HepG2 (cell line): Measurements from ENCODE around the gene CALD1. TPM values are rescaled to one million over a fixed set of nuclear protein-coding genes. Genes with fewer than 3 reads are reported as not detected.
A peak's percentile ranks its signal among the peaks of the same experiment; 100 is the strongest.

Experiments used
- ATAC-seq: fragments of 200-7000 bp; cut with Tn5 transposase; 3 replicates; pipeline ENCODE4 v1.9.1; 2020; ENCODE audit warnings: mild to moderate bottlenecking, moderate library complexity
- BruUV-seq: library from RNA; stranded (reverse); fragments of 400-500 nt; replicated peaks from 2 replicates; lab custom pipeline; 2021; lab: Mats Ljungman, UMichigan
- CTCF ChIA-PET: fragments of 300-600 bp; formaldehyde crosslinking; extraction: SDS; loops from one replicate; lab custom pipeline; 2021; ENCODE audit warnings: low total read pairs, inconsistent platforms, low intra/inter-chr PET ratio; lab: Yijun Ruan, JAX
- POLR2A ChIA-PET: fragments of 350-600 bp; sonication (Branson Sonifier 250); formaldehyde crosslinking; loops from one replicate; lab custom pipeline; 2020; ENCODE audit warnings: antibody characterized with exemption, inconsistent platforms; lab: Yijun Ruan, JAX
- DNase-seq: peaks from one replicate; pipeline ENCODE4 v3.0.0-alpha.2; 2015; ENCODE audit warnings: low spot score
- FAIRE-seq: peaks from 3 replicates; lab custom pipeline; 2011; peaks lifted over from hg19 to GRCh38; lab: Jason Lieb, UNC
- H2AFZ ChIP-seq: one replicate; pipeline ENCODE4 v1.6.1; 2011; ENCODE audit warnings: low read length, inconsistent platforms
- H3K27ac ChIP-seq: fragments of 300-600 bp; 3 replicates; pipeline ENCODE4 v1.8.0; 2011; ENCODE audit warnings: mixed run types, mild to moderate bottlenecking, mixed read lengths, low read length, inconsistent platforms; ENCODE audit not compliant: insufficient read depth; ENCODE audit errors: extremely low read length
- H3K27me3 ChIP-seq, 2 experiments: fragments of 200-600 bp in 1 of 2; 2 replicates in 1 of 2; 3 replicates in 1 of 2; pipeline versions ENCODE4 v1.6.0 to v1.8.0; 2011; ENCODE audit warnings: low read length in 2 of 2, mild to moderate bottlenecking in 2 of 2, moderate library complexity in 2 of 2, inconsistent platforms in 1 of 2; ENCODE audit not compliant: insufficient read depth in 2 of 2, control insufficient read depth in 1 of 2
- H3K36me3 ChIP-seq, 2 experiments: fragments of 200-600 bp in 1 of 2; replicated peaks in 1 of 2; 2 replicates in 1 of 2; 3 replicates in 1 of 2; pipeline versions ENCODE4 v1.5.1 to v1.8.0; 2011; ENCODE audit warnings: low read length in 2 of 2, inconsistent platforms in 1 of 2; ENCODE audit not compliant: insufficient read depth in 2 of 2, control insufficient read depth in 1 of 2
- H3K4me1 ChIP-seq: 2 replicates; pipeline ENCODE4 v1.5.1; 2012; ENCODE audit warnings: low read length, inconsistent platforms; ENCODE audit not compliant: insufficient read depth
- H3K4me2 ChIP-seq: 2 replicates; pipeline ENCODE4 v1.6.0; 2011; ENCODE audit warnings: low read depth, low read length, inconsistent platforms
- H3K4me3 ChIP-seq, 3 experiments: fragments of 200-600 bp in 1 of 3; sonication (generic), shearing (Covaris generic) in 1 of 3; replicated peaks in 1 of 3; 2 replicates each; pipeline ENCODE4 v1.5.1; 2011 to 2016; ENCODE audit warnings: low read length in 3 of 3, inconsistent platforms in 2 of 3, low read depth in 2 of 3, mild to moderate bottlenecking in 2 of 3, control low read depth in 1 of 3, mixed read lengths in 1 of 3; ENCODE audit not compliant: insufficient read depth in 1 of 3
- H3K79me2 ChIP-seq: one replicate; pipeline ENCODE4 v1.6.1; 2011; ENCODE audit warnings: low read length, inconsistent platforms; ENCODE audit not compliant: insufficient read depth
- H3K9ac ChIP-seq: 2 replicates; pipeline ENCODE4 v1.6.0; 2011; ENCODE audit warnings: mild to moderate bottlenecking, low read depth, low read length, inconsistent platforms; ENCODE audit not compliant: insufficient read depth
- H3K9me3 ChIP-seq: 2 replicates; pipeline ENCODE4 v1.5.1; 2012; ENCODE audit warnings: mild to moderate bottlenecking, low read length
- H4K20me1 ChIP-seq: 2 replicates; pipeline ENCODE4 v1.6.0; 2011; ENCODE audit warnings: inconsistent platforms, mild to moderate bottlenecking, low read length, moderate library complexity; ENCODE audit not compliant: insufficient read depth
- CEBPB ChIP-seq: IDR thresholded peaks from 2 replicates; pipeline ENCODE4 v1.6.1; 2011; ENCODE audit warnings: low read depth, low read length, improper control_type of control experiment, borderline replicate concordance
- FLYWCH1 ChIP-seq: sonication (generic); formaldehyde crosslinking; IDR thresholded peaks from 2 replicates; pipeline ENCODE4 v1.8.1; 2023; ENCODE audit warnings: mild to moderate bottlenecking, missing genetic modification reagents
- FOXA1 ChIP-seq, 2 experiments: fragments of 450-650 bp in 1 of 2; sonication (generic) in 1 of 2; formaldehyde crosslinking in 1 of 2; IDR thresholded peaks; 2 replicates each; pipeline versions ENCODE4 v1.4.0 to v1.6.1; 2016 to 2020; ENCODE audit warnings: missing genetic modification reagents in 1 of 2
- MTA1 ChIP-seq: sonication (generic); formaldehyde crosslinking; IDR thresholded peaks from 2 replicates; pipeline ENCODE4 v1.4.0; 2020; ENCODE audit warnings: missing genetic modification reagents, mild to moderate bottlenecking, borderline replicate concordance
- NR2F6 ChIP-seq, 2 experiments: IDR thresholded peaks; 2 replicates each; pipeline ENCODE4 v1.6.1; 2016; ENCODE audit warnings: antibody characterized with exemption in 1 of 2, mild to moderate bottlenecking in 1 of 2
- PHF20 ChIP-seq: sonication (generic); formaldehyde crosslinking; IDR thresholded peaks from 2 replicates; pipeline ENCODE4 v1.5.0; 2020; ENCODE audit warnings: mild to moderate bottlenecking, missing genetic modification reagents
- SNRNP70 ChIP-seq: fragments of 200-400 bp; formaldehyde crosslinking; IDR thresholded peaks from 2 replicates; pipeline ENCODE4 v1.6.1; 2017; ENCODE audit warnings: mild to moderate bottlenecking, low read depth, low read length, moderate library complexity
- ZMYM2 ChIP-seq: sonication (generic); formaldehyde crosslinking; IDR thresholded peaks from 2 replicates; pipeline ENCODE4 v1.8.0; 2022; ENCODE audit warnings: mild to moderate bottlenecking, missing genetic modification reagents
- WGBS: methylation state at CpG from one replicate; pipeline ENCODE4 v1.1.6; 2017; ENCODE audit warnings: low lambda C conversion rate; 5-methylcytosine and 5-hydroxymethylcytosine counted together
- in situ Hi-C: cut with HindIII; loops from 2 replicates; pipeline ENCODE4 v1.10.0; 2017; ENCODE audit warnings: low pct_unique_long_range_greater_than_20kb; ENCODE audit not compliant: extremely low pct_ligation_motif_present
- intact Hi-C: fragments of 100-400 bp; cut with micrococcal nuclease; formaldehyde crosslinking; loops from one replicate; pipeline ENCODE4 v1.10.0; 2022; ENCODE audit not compliant: unreplicated experiment
- polyA plus RNA-seq, 8 experiments: library from polyadenylated mRNA; depleted of rRNA in 3 of 8; stranded (reverse) in 7 of 8; unstranded in 1 of 8; fragments of >200 nt; fragmentation: Illumina TruSeq in 4 of 8; extraction: Trizol in 4 of 8; gene quantifications; 2 replicates each; pipeline versions ENCODE4 v1.2.1 to v1.2.3, GENCODE V29; 2011 to 2016; ENCODE audit warnings: low read depth in 4 of 8, missing spikeins in 1 of 8, mixed read lengths in 1 of 8; ENCODE audit not compliant: insufficient read depth in 1 of 8
- total RNA-seq, 5 experiments: library from RNA; depleted of rRNA; stranded (reverse); fragments of >200 nt; fragmentation: Illumina TruSeq; extraction: Trizol; gene quantifications; 2 replicates each; pipeline ENCODE4 v1.2.3, GENCODE V29; 2016; ENCODE audit warnings: low read depth in 1 of 5

The CALD1 gene
- total and polyA plus RNA-seq, 2 of the 13 experiments (the other 11 are each of a cell fraction or from before 2014, with no cell fraction given) = 53.0 to 112 TPM

DNA sequence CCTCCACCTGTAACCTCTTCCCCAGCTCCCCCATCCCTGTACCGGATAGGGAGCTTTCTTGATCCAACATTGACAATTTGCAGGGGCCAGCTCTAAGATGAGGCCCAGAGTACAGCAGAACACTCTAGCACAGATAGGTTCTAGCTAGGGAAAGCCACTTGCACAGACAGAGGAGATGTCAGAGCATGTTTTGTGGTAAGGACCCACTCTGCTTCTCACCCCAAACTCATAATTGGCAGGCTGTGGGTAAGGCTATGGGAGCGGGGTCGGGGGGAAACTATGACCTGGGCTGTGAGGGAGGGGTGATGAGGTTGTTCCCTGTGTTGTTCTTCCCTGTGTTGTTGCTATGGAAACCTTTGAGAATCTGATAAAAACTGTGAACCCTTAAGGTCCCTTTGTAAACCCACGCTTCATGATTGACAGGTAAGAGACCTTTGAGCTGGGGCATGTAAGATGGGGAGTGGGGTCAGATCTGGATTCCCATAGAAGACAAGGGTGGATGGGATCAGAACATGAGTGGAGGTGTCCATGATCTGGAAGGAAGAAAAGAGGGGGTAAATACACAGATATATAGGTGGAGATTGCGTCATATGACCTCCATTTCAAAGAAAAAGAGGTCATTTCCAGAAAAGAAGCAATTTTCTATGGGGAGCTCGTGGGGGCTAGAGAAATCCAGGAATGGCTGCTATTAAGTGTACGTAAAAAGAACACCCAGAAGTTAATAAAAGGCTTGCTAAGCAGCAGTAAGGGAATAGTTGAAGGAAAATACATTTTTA, 4.0 kb downstream of the CALD1 start:
- WGBS = 57% methylated on average over 7 of the region's 7 CpGs
- no peaks in the 10 kb centered on the region for H3K36me3 ChIP-seq
- no peak overlapping the region for H2AFZ ChIP-seq
- FAIRE-seq = no peak
- no peak overlapping the region for H3K9ac ChIP-seq
- POLR2A ChIA-PET = no interaction called here
- CTCF ChIA-PET = no interaction called here
- intact Hi-C loops (no loop called here), in situ Hi-C loops (no loop called here)
- DNase-seq = no peak
- no peak overlapping the region for H3K4me3 ChIP-seq
- TF ChIP-seq FOXA1 (IDR thresholded peaks at IDR 0.05) (no peak), FOXA1 (CRISPR knock-in tag; IDR thresholded peaks at IDR 0.05) (no peak), CEBPB (peak; percentile 64)
- H3K27me3 ChIP-seq = no peaks in the 10 kb centered on the region
- no peaks in the 10 kb centered on the region for H3K79me2 ChIP-seq
- no peaks in the 10 kb centered on the region for H3K9me3 ChIP-seq
- no peak for ATAC-seq
- H4K20me1 ChIP-seq = no peaks in the 10 kb centered on the region
- H3K27ac ChIP-seq = no peak overlapping the region
- no TSS peak for BruUV-seq
- H3K4me1 ChIP-seq = peaks cover 15% of the 10 kb centered on the region
- no peak overlapping the region for H3K4me2 ChIP-seq

- ChIA-PET CTCF (no interaction called here), POLR2A (no interaction called here)
- ATAC-seq = no peak
- intact Hi-C loops = no loop called here
- Histone ChIP-seq H3K27ac (no peak overlapping the region), H3K27me3 (no peaks in the 10 kb centered on the region), H3K36me3 (no peaks in the 10 kb centered on the region), H3K4me2 (no peak overlapping the region), H2AFZ (no peak overlapping the region), H3K9me3 (no peaks in the 10 kb centered on the region), H3K4me3 (no peak overlapping the region), H3K79me2 (no peaks in the 10 kb centered on the region), H3K9ac (no peak overlapping the region), H3K4me1 (peaks cover 9% of the 10 kb centered on the region), H4K20me1 (no peaks in the 10 kb centered on the region)
- in situ Hi-C loops = no loop called here
- FAIRE-seq = no peak
- 74% methylated on average over 9 of the region's 9 CpGs for WGBS
- TF ChIP-seq PHF20 (CRISPR knock-in tag) (no peak), FLYWCH1 (CRISPR knock-in tag) (no peak), SNRNP70 (no peak), MTA1 (CRISPR knock-in tag) (no peak), NR2F6 (IDR thresholded peaks at IDR 0.05) (no peak), NR2F6 (CRISPR knock-in tag; IDR thresholded peaks at IDR 0.05) (no peak), ZMYM2 (CRISPR knock-in tag) (no peak)
- BruUV-seq = no TSS peak
- no peak for DNase-seq
Measured at GRCh38 chr7:134784251-134785049, 5.0 kb downstream of the CALD1 start.
